SK-N-MC (cell line): Measurements from ENCODE around the gene MIF.

ENCODE experiments used
- EZH2 ChIP-seq: fragments of 200-600 bp; sonication (generic); IDR thresholded peaks from one replicate; pipeline ENCODE4 v1.6.1; 2017; ENCODE audit warnings: antibody characterized with exemption
- POLR2AphosphoS5 ChIP-seq: IDR thresholded peaks from 2 replicates; pipeline ENCODE4 v1.6.1; 2012; ENCODE audit warnings: mild to moderate bottlenecking, low read depth, low read length, borderline replicate concordance

- TF ChIP-seq EZH2, result no peak
- no peak for TF ChIP-seq POLR2AphosphoS5
These were observed 19.3 kb upstream of the MIF start for GRCh38 chr22:23874871-23875270.
